DND-41 (cell line): ENCODE data around the gene RIC1.

Experiments
- ATAC-seq: fragments of 200-7000 bp; cut with Tn5 transposase; 3 replicates; pipeline ENCODE4 v1.9.1; 2021; ENCODE audit warnings: low read depth; ENCODE audit not compliant: insufficient read depth
- DNase-seq: peaks from one replicate; pipeline ENCODE4 v3.0.0-alpha.2; 2020
- H2AFZ ChIP-seq: 2 replicates; pipeline ENCODE4 v1.6.0; 2012; ENCODE audit warnings: low read depth, low read length
- H3K27ac ChIP-seq: 2 replicates; pipeline ENCODE4 v1.5.1; 2012; ENCODE audit warnings: low read length, inconsistent platforms
- H3K27me3 ChIP-seq: fragments of 200-600 bp; sonication (generic); 2 replicates; pipeline ENCODE4 v1.6.0; 2012; ENCODE audit warnings: low read length, mild to moderate bottlenecking, inconsistent platforms; ENCODE audit not compliant: insufficient read depth, poor library complexity
- H3K36me3 ChIP-seq: 2 replicates; pipeline ENCODE4 v1.5.1; 2012; ENCODE audit warnings: low read length, inconsistent platforms; ENCODE audit not compliant: insufficient read depth
- H3K4me1 ChIP-seq: 2 replicates; pipeline ENCODE4 v1.5.1; 2012; ENCODE audit warnings: mild to moderate bottlenecking, low read length; ENCODE audit not compliant: insufficient read depth
- H3K4me2 ChIP-seq: 2 replicates; pipeline ENCODE4 v1.6.0; 2012; ENCODE audit warnings: mild to moderate bottlenecking, moderate library complexity, low read length, inconsistent platforms; ENCODE audit not compliant: insufficient read depth
- H3K4me3 ChIP-seq, 2 experiments: fragments of 200-600 bp in 1 of 2; shearing (Covaris generic) in 1 of 2; 2 replicates each; pipeline ENCODE4 v1.5.1; 2012 to 2016; ENCODE audit warnings: inconsistent platforms in 2 of 2, low read length in 2 of 2, mild to moderate bottlenecking in 2 of 2, low read depth in 1 of 2, moderate library complexity in 1 of 2
- H3K79me2 ChIP-seq: 2 replicates; pipeline ENCODE4 v1.6.0; 2012; ENCODE audit warnings: low read length, inconsistent platforms; ENCODE audit not compliant: insufficient read depth
- H3K9ac ChIP-seq: 2 replicates; pipeline ENCODE4 v1.6.0; 2012; ENCODE audit warnings: low read depth, mild to moderate bottlenecking, inconsistent platforms, low read length, moderate library complexity
- H3K9me3 ChIP-seq: 2 replicates; pipeline ENCODE4 v1.5.1; 2012; ENCODE audit warnings: low read length, moderate library complexity, mild to moderate bottlenecking, inconsistent platforms; ENCODE audit not compliant: insufficient read depth, severe bottlenecking
- H4K20me1 ChIP-seq: 2 replicates; pipeline ENCODE4 v1.6.0; 2012; ENCODE audit warnings: low read length; ENCODE audit not compliant: insufficient read depth
- EZH2 ChIP-seq: IDR thresholded peaks from 3 replicates; pipeline ENCODE4 v1.6.1; 2012; ENCODE audit warnings: borderline replicate concordance, low read depth, mild to moderate bottlenecking, moderate library complexity, low read length, inconsistent platforms; ENCODE audit not compliant: severe bottlenecking
- TF ChIP-seq, protein P1 (sequence below): IDR thresholded peaks from 2 replicates; pipeline ENCODE4 v1.5.1; 2012; ENCODE audit warnings: borderline replicate concordance, low read length, moderate library complexity, mild to moderate bottlenecking; ENCODE audit not compliant: poor library complexity, severe bottlenecking; ENCODE audit errors: extremely low read depth

RIC1 gene

DNA sequence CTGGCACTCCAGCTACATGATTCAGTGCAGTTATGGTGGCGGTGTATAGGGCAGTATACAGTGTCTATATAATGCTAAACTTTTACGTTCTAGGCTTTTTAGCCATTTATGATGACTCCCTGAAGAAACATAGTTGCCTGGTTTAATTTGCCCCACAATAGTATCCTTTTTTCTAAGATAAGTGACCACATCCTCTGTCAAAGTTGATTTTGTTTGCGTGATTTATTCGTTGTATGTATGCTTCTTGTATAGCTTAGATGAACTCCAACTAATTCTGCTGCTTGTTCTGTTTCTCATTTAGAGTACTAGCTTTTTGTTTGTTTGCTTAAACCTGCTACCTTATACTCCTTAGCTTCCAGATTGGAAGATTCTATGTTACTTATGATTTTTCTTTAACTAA is 120.4 kb downstream of the RIC1 start:
- TF ChIP-seq EZH2 = no peak
- TF ChIP-seq, protein P1, sequence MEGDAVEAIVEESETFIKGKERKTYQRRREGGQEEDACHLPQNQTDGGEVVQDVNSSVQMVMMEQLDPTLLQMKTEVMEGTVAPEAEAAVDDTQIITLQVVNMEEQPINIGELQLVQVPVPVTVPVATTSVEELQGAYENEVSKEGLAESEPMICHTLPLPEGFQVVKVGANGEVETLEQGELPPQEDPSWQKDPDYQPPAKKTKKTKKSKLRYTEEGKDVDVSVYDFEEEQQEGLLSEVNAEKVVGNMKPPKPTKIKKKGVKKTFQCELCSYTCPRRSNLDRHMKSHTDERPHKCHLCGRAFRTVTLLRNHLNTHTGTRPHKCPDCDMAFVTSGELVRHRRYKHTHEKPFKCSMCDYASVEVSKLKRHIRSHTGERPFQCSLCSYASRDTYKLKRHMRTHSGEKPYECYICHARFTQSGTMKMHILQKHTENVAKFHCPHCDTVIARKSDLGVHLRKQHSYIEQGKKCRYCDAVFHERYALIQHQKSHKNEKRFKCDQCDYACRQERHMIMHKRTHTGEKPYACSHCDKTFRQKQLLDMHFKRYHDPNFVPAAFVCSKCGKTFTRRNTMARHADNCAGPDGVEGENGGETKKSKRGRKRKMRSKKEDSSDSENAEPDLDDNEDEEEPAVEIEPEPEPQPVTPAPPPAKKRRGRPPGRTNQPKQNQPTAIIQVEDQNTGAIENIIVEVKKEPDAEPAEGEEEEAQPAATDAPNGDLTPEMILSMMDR = no peak
- no peaks in the 10 kb centered on the region for H3K4me1 ChIP-seq
- DNase-seq = no peak
- H3K27ac ChIP-seq = no peak overlapping the region
- no peaks in the 10 kb centered on the region for H3K9me3 ChIP-seq
- H3K79me2 ChIP-seq = no peaks in the 10 kb centered on the region
- H3K36me3 ChIP-seq = peaks cover 19% of the 10 kb centered on the region
- no peak for ATAC-seq
- H3K4me3 ChIP-seq = no peak overlapping the region
- no peaks in the 10 kb centered on the region for H3K27me3 ChIP-seq
- no peak overlapping the region for H3K4me2 ChIP-seq
- no peak overlapping the region for H3K9ac ChIP-seq
- no peaks in the 10 kb centered on the region for H4K20me1 ChIP-seq
- no peak overlapping the region for H2AFZ ChIP-seq

DNA sequence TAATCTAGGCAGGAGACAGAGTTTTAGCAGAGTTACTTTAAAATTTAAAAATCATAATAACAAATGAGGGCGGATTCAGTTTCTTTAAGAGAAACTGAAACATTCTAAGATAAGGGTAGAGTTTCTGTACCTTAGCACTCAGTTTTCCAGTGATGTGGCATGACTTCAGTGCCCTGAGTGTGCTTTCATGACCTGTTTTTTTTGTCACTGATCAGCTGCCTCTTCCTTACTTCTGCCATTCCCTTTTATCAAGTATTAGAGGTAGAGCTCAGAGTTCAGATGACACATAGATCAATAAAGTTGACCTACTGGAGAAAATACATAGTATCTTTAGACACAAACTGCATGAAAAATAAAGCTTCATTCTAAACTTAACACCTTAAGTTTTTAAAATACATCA is 121.7 kb downstream of the RIC1 start:
- TF ChIP-seq EZH2 = no peak
- TF ChIP-seq, protein P1 = no peak
- no peak overlapping the region for H3K27ac ChIP-seq
- H2AFZ ChIP-seq = no peak overlapping the region
- peaks cover 17% of the 10 kb centered on the region for H3K36me3 ChIP-seq
- H3K27me3 ChIP-seq = no peaks in the 10 kb centered on the region
- H3K4me2 ChIP-seq = no peak overlapping the region
- H3K4me3 ChIP-seq = no peak overlapping the region
- no peaks in the 10 kb centered on the region for H3K79me2 ChIP-seq
- no peaks in the 10 kb centered on the region for H3K4me1 ChIP-seq
- DNase-seq = no peak
- H3K9ac ChIP-seq = no peak overlapping the region
- no peaks in the 10 kb centered on the region for H3K9me3 ChIP-seq
- ATAC-seq = no peak
- no peaks in the 10 kb centered on the region for H4K20me1 ChIP-seq

DNA sequence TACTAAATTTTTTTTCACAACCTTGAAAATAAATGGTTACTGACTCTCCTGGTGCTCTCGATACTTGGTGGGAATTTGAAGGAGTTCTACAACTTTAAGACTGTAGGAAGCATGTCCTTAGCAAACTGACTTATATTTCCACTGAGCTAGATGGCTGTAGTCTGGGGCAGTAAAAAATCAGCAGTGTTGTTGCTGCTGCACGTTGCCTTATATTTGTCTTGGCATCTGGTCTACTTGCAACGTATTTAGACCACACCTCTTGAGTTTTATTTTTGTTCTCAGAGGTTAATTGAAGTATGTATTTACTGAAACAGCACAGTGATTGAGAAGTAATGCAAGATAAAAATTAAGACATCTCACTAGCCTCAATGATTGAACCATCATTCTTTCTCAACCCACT is 127.7 kb downstream of the RIC1 start:
- Histone ChIP-seq H3K9me3 (no peaks in the 10 kb centered on the region), H3K36me3 (peaks cover 14% of the 10 kb centered on the region; the same call in 1 of the 2 replicates), H4K20me1 (no peaks in the 10 kb centered on the region), H3K79me2 (no peaks in the 10 kb centered on the region), H3K9ac (no peak overlapping the region), H3K4me1 (no peaks in the 10 kb centered on the region), H3K4me3 (no peak overlapping the region), H2AFZ (no peak overlapping the region), H3K4me2 (no peak overlapping the region), H3K27me3 (no peaks in the 10 kb centered on the region), H3K27ac (no peak overlapping the region)
- DNase-seq (no peak), ATAC-seq (no peak)
- TF ChIP-seq, protein P1 = no peak
- no peak for TF ChIP-seq EZH2

DNA sequence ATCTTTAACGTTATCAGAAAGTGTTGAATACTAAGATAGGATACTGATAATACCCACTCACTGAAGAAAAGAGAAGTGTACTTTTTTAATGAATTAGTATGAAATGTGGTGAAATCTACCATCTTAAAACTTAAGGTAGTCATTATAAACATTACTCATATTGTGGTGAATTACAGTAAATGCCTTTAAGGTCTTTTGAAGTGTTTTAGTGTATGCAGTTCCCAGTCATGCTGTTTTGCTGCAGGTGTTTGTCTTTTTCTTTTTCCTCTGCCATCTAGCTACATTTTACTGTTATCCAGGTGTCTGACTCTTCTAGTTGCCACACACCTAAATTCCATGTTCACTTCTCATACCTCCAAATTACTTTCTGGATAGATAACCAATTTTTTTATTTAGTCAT is 131.4 kb downstream of the RIC1 start:
- no peaks in the 10 kb centered on the region for H3K4me1 ChIP-seq
- no peaks in the 10 kb centered on the region for H4K20me1 ChIP-seq
- H3K27me3 ChIP-seq = no peaks in the 10 kb centered on the region
- H3K79me2 ChIP-seq = no peaks in the 10 kb centered on the region
- DNase-seq (no peak), ATAC-seq (no peak)
- no peak overlapping the region for H2AFZ ChIP-seq
- H3K36me3 ChIP-seq = peaks cover 40% of the 10 kb centered on the region
- no peak overlapping the region for H3K27ac ChIP-seq
- H3K9ac ChIP-seq = no peak overlapping the region
- no peak overlapping the region for H3K4me3 ChIP-seq
- TF ChIP-seq, protein P1 = no peak
- TF ChIP-seq EZH2 = no peak
- no peaks in the 10 kb centered on the region for H3K9me3 ChIP-seq
- H3K4me2 ChIP-seq = no peak overlapping the region
